ENCODE results near the gene STOML1.

Gene STOML1

DNA sequence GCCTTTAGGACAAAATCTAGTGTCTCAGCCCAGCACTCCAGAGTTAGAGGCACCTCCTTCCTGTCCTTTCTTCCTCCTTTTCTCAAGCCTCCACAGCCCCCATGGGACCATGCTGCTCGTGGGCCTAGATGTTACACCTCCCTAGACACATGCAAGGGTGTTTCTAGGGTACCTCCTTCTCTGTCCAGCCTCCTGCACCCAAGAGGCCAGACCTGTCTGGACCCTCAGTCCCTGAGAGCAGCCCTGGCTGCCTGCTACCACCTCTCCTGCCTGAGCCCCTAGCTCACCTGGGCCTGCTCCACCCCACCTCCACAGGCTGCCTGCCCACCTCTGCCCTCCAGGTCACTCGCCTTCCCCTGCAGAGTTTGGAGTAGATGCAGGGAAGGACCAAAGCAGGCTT lies 60.7 kb downstream of the STOML1 start:
- no peak overlapping the region for H3K4me3 ChIP-seq (ENCODE audit: control insufficient read depth, low read depth, low read length)
- DNase-seq (ENCODE audit: low read depth), result no peak
- TF ChIP-seq, protein P1, sequence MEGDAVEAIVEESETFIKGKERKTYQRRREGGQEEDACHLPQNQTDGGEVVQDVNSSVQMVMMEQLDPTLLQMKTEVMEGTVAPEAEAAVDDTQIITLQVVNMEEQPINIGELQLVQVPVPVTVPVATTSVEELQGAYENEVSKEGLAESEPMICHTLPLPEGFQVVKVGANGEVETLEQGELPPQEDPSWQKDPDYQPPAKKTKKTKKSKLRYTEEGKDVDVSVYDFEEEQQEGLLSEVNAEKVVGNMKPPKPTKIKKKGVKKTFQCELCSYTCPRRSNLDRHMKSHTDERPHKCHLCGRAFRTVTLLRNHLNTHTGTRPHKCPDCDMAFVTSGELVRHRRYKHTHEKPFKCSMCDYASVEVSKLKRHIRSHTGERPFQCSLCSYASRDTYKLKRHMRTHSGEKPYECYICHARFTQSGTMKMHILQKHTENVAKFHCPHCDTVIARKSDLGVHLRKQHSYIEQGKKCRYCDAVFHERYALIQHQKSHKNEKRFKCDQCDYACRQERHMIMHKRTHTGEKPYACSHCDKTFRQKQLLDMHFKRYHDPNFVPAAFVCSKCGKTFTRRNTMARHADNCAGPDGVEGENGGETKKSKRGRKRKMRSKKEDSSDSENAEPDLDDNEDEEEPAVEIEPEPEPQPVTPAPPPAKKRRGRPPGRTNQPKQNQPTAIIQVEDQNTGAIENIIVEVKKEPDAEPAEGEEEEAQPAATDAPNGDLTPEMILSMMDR (IDR thresholded peaks at IDR 0.05; ENCODE audit: control insufficient read depth, insufficient read depth, low read depth, low read length, missing control alignments), result no peak

- H3K4me3 ChIP-seq (ENCODE audit: control insufficient read depth, low read depth, low read length), result no peak overlapping the region
- DNase-seq (ENCODE audit: low read depth), result no peak
- TF ChIP-seq, protein P1 (IDR thresholded peaks at IDR 0.05; ENCODE audit: control insufficient read depth, insufficient read depth, low read depth, low read length, missing control alignments), result no peak
These were observed 61.3 kb downstream of the STOML1 start for GRCh38 chr15:73930790-73931281.

- TF ChIP-seq, protein P1 (IDR thresholded peaks at IDR 0.05; ENCODE audit: control insufficient read depth, insufficient read depth, low read depth, low read length, missing control alignments), result no peak
- DNase-seq (ENCODE audit: low read depth), result no peak
These were observed 61.7 kb downstream of the STOML1 start for GRCh38 chr15:73930371-73930770.

DNA sequence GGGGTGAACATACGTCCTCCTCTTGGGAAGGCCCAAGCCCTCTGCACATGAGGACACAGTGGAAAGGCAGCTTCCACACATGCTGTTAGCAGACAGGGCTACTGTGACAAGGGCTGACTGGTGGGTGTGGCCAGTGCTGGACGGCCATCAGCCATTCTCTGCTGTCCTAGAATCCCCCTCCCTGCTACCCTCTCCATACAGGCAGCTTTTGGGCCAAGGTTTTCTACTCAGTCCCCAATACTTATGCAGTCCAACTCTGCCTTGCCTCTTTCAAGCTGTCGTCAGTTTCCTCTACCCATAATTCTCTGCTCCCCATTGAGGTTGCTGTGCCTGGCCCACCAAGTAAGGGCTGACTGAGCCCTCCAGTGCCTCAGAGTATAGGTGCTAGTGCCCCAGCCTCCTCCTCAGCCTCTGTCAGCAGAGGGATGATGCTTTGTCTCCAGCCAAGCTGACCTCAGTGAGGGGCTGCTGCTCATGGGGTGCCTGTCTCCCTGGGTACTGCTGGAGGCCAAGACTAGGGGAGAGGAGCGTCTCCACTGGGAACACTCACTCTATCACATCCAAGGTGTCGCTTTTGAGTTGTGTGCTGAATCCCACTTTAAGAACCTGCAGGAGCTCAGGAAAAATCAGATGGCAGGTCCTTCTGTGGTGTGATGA lies 63.0 kb downstream of the STOML1 start:
- no peak for DNase-seq (ENCODE audit: low read depth)
- peak overlapping the region; percentile 85 for H3K4me3 ChIP-seq (ENCODE audit: control insufficient read depth, low read depth, low read length)
- TF ChIP-seq, protein P1 (IDR thresholded peaks at IDR 0.05; ENCODE audit: control insufficient read depth, insufficient read depth, low read depth, low read length, missing control alignments), result no peak

More at GRCh38 chr15:73930371-73930770, 61.7 kb downstream of the STOML1 start:
- peak overlapping the region; percentile 9; the same call in 1 of the 2 replicates for H3K4me3 ChIP-seq (ENCODE audit: control insufficient read depth, low read depth, low read length)

All from AG09309 (cell line).